RWPE1 (cell line): ENCODE data around the gene GPATCH8.

Experiments
- CTCF ChIA-PET: fragments of 350-600 bp; sonication (Branson Sonifier 250); formaldehyde crosslinking; extraction: SDS; loops from one replicate; lab custom pipeline; 2021; lab: Yijun Ruan, JAX
- POLR2A ChIA-PET: fragments of 400-600 bp; formaldehyde crosslinking; extraction: SDS; loops from one replicate; lab custom pipeline; 2020; ENCODE audit warnings: antibody characterized with exemption; ENCODE audit not compliant: low non-redundant PET; lab: Yijun Ruan, JAX
- DNase-seq: peaks from one replicate; pipeline ENCODE4 v3.0.0; 2012; ENCODE audit warnings: low spot score
- H3K27ac ChIP-seq: fragments of 450-650 bp; 2 replicates; pipeline ENCODE4 v1.5.1; 2017
- CTCF ChIP-seq: fragments of 450-650 bp; conservative IDR thresholded peaks from 2 replicates; pipeline ENCODE4 v1.5.1; 2017; ENCODE audit warnings: low read depth, mild to moderate bottlenecking

The GPATCH8 gene

GRCh38 chr17:44465897-44466296 is 37.3 kb downstream of the GPATCH8 start:
- ChIA-PET CTCF (interaction anchor here (0.6 kb wide), 1 partner anchor 315 kb away, joined by 3 read pairs; no protein-coding TSS in a partner anchor), POLR2A (no interaction called here)
- no peak for TF ChIP-seq CTCF
- DNase-seq: no peak
- H3K27ac ChIP-seq: no peak overlapping the region

GRCh38 chr17:44465276-44465675 is 37.9 kb downstream of the GPATCH8 start:
- TF ChIP-seq CTCF: no peak
- ChIA-PET CTCF (interaction anchor here (0.6 kb wide), 1 partner anchor 314 kb away, joined by 3 read pairs; no protein-coding TSS in a partner anchor), POLR2A (interaction anchor here (0.6 kb wide), 1 partner anchor 173 kb away, joined by 3 read pairs; no protein-coding TSS in a partner anchor)
- DNase-seq: no peak
- H3K27ac ChIP-seq: no peak overlapping the region

GRCh38 chr17:44464037-44464436 is 39.2 kb downstream of the GPATCH8 start:
- POLR2A ChIA-PET: no interaction called here
- CTCF ChIA-PET: interaction anchor here (0.6 kb wide), 1 partner anchor 19 kb away, joined by 5 read pairs; no protein-coding TSS in a partner anchor
- DNase-seq: no peak
- no peak overlapping the region for H3K27ac ChIP-seq
- TF ChIP-seq CTCF: no peak

- no peak for DNase-seq
- TF ChIP-seq CTCF: no peak
- POLR2A ChIA-PET: no interaction called here
These were observed 51.4 kb downstream of the GPATCH8 start for GRCh38 chr17:44451832-44452231.

GRCh38 chr17:44451016-44451627 is 52.1 kb downstream of the GPATCH8 start:
- TF ChIP-seq CTCF: no peak
- DNase-seq: no peak
- ChIA-PET POLR2A (no interaction called here), CTCF (no interaction called here)
- H3K27ac ChIP-seq: 0 out of 2 replicates have a peak overlapping the region, but pooled peaks have one; percentile 31

More at GRCh38 chr17:44451832-44452231, 51.4 kb downstream of the GPATCH8 start:
- CTCF ChIA-PET: no interaction called here
- no peak overlapping the region for H3K27ac ChIP-seq

GRCh38 chr17:44448412-44448811 is 54.8 kb downstream of the GPATCH8 start:
- no peak for DNase-seq
- POLR2A ChIA-PET: no interaction called here
- H3K27ac ChIP-seq: no peak overlapping the region
- no peak for TF ChIP-seq CTCF
- CTCF ChIA-PET: no interaction called here
